ENCODE measurements around the gene FLAD1.

- TF ChIP-seq CTCF (IDR thresholded peaks at IDR 0.05; ENCODE audit: low read depth, low read length) (no peak), EZH2phosphoT487 (IDR thresholded peaks at IDR 0.05; ENCODE audit: low read depth) (no peak)
Measured at GRCh38 chr1:155006601-155007101, 23.5 kb downstream of the FLAD1 start.
